Neuron (in vitro differentiated cells): ENCODE data around the gene SLC2A13.

Experiments
- H2AFZ ChIP-seq: one replicate; pipeline ENCODE4 v1.6.1; 2013; ENCODE audit warnings: low read depth, mild to moderate bottlenecking, inconsistent platforms, low read length, moderate library complexity
- H3K27me3 ChIP-seq: one replicate; pipeline ENCODE4 v1.6.1; 2013; ENCODE audit warnings: low read length; ENCODE audit not compliant: insufficient read depth
- H3K36me3 ChIP-seq: one replicate; pipeline ENCODE4 v1.6.1; 2013; ENCODE audit warnings: low read length; ENCODE audit not compliant: insufficient read depth
- H3K4me1 ChIP-seq: one replicate; pipeline ENCODE4 v1.6.1; 2013; ENCODE audit warnings: low read length; ENCODE audit not compliant: insufficient read depth
- H3K4me3 ChIP-seq: 2 replicates; pipeline ENCODE4 v1.5.1; 2013; ENCODE audit warnings: mild to moderate bottlenecking, low read length, moderate library complexity
- H3K9me3 ChIP-seq: one replicate; pipeline ENCODE4 v1.6.1; 2013; ENCODE audit warnings: low read length

SLC2A13 gene

GRCh38 chr12:39993268-39993667 is 112.6 kb downstream of the SLC2A13 start:
- no peak overlapping the region for H3K4me3 ChIP-seq

GRCh38 chr12:39990122-39991101 is 115.5 kb downstream of the SLC2A13 start:
- no peak overlapping the region for H2AFZ ChIP-seq
- H3K4me3 ChIP-seq, result no peak overlapping the region
- H3K9me3 ChIP-seq, result no peaks in the 10 kb centered on the region
- no peaks in the 10 kb centered on the region for H3K36me3 ChIP-seq
- peaks cover 7% of the 10 kb centered on the region for H3K4me1 ChIP-seq
- no peaks in the 10 kb centered on the region for H3K27me3 ChIP-seq

More at GRCh38 chr12:39993268-39993667, 112.6 kb downstream of the SLC2A13 start:
- Histone ChIP-seq H3K36me3 (no peaks in the 10 kb centered on the region), H3K9me3 (peaks cover 2% of the 10 kb centered on the region), H3K4me1 (peaks cover 7% of the 10 kb centered on the region), H2AFZ (no peak overlapping the region), H3K27me3 (no peaks in the 10 kb centered on the region)

- no peaks in the 10 kb centered on the region for H3K36me3 ChIP-seq
- H3K27me3 ChIP-seq, result no peaks in the 10 kb centered on the region
- H3K4me3 ChIP-seq, result no peak overlapping the region
- peaks cover 7% of the 10 kb centered on the region for H3K4me1 ChIP-seq
- H3K9me3 ChIP-seq, result no peaks in the 10 kb centered on the region
- no peak overlapping the region for H2AFZ ChIP-seq
Observed at GRCh38 chr12:39989501-39989900, 116.4 kb downstream of the SLC2A13 start.

- no peaks in the 10 kb centered on the region for H3K9me3 ChIP-seq
- no peak overlapping the region for H3K4me3 ChIP-seq
- H3K4me1 ChIP-seq, result peaks cover 6% of the 10 kb centered on the region
- H3K27me3 ChIP-seq, result no peaks in the 10 kb centered on the region
- no peak overlapping the region for H2AFZ ChIP-seq
- H3K36me3 ChIP-seq, result no peaks in the 10 kb centered on the region
Observed at GRCh38 chr12:39988574-39988973, 117.3 kb downstream of the SLC2A13 start.

- Histone ChIP-seq H3K27me3 (no peaks in the 10 kb centered on the region), H3K9me3 (no peaks in the 10 kb centered on the region), H3K4me1 (no peaks in the 10 kb centered on the region), H3K4me3 (no peak overlapping the region), H3K36me3 (no peaks in the 10 kb centered on the region), H2AFZ (no peak overlapping the region)
Observed at GRCh38 chr12:39986674-39987073, 119.2 kb downstream of the SLC2A13 start.

- Histone ChIP-seq H3K9me3 (no peaks in the 10 kb centered on the region), H3K4me3 (no peak overlapping the region), H3K36me3 (no peaks in the 10 kb centered on the region), H3K4me1 (no peaks in the 10 kb centered on the region), H2AFZ (no peak overlapping the region), H3K27me3 (no peaks in the 10 kb centered on the region)
Observed at GRCh38 chr12:39984670-39985069, 121.2 kb downstream of the SLC2A13 start.

GRCh38 chr12:39975374-39975918 is 130.4 kb downstream of the SLC2A13 start:
- H3K27me3 ChIP-seq, result no peaks in the 10 kb centered on the region
- H2AFZ ChIP-seq, result no peak overlapping the region
- H3K9me3 ChIP-seq, result no peaks in the 10 kb centered on the region
- H3K4me1 ChIP-seq, result no peaks in the 10 kb centered on the region
- no peak overlapping the region for H3K4me3 ChIP-seq
- no peaks in the 10 kb centered on the region for H3K36me3 ChIP-seq

- H3K36me3 ChIP-seq, result no peaks in the 10 kb centered on the region
- H3K4me3 ChIP-seq, result no peak overlapping the region
- no peaks in the 10 kb centered on the region for H3K27me3 ChIP-seq
- no peak overlapping the region for H2AFZ ChIP-seq
- peaks cover 2% of the 10 kb centered on the region for H3K9me3 ChIP-seq
- no peaks in the 10 kb centered on the region for H3K4me1 ChIP-seq
Observed at GRCh38 chr12:39972119-39972518, 133.8 kb downstream of the SLC2A13 start.

GRCh38 chr12:39971348-39971747 is 134.5 kb downstream of the SLC2A13 start:
- no peaks in the 10 kb centered on the region for H3K27me3 ChIP-seq
- no peak overlapping the region for H3K4me3 ChIP-seq
- H2AFZ ChIP-seq, result no peak overlapping the region
- peaks cover 2% of the 10 kb centered on the region for H3K9me3 ChIP-seq
- H3K4me1 ChIP-seq, result peaks cover 2% of the 10 kb centered on the region
- no peaks in the 10 kb centered on the region for H3K36me3 ChIP-seq

GRCh38 chr12:39966721-39967120 is 139.2 kb downstream of the SLC2A13 start:
- H2AFZ ChIP-seq, result no peak overlapping the region
- H3K4me1 ChIP-seq, result peaks cover 2% of the 10 kb centered on the region
- no peaks in the 10 kb centered on the region for H3K36me3 ChIP-seq
- H3K4me3 ChIP-seq, result no peak overlapping the region
- H3K9me3 ChIP-seq, result peaks cover 2% of the 10 kb centered on the region
- H3K27me3 ChIP-seq, result no peaks in the 10 kb centered on the region

- H2AFZ ChIP-seq, result no peak overlapping the region
- no peaks in the 10 kb centered on the region for H3K36me3 ChIP-seq
- H3K4me3 ChIP-seq, result no peak overlapping the region
- peaks cover 2% of the 10 kb centered on the region for H3K9me3 ChIP-seq
- peaks cover 2% of the 10 kb centered on the region for H3K4me1 ChIP-seq
- no peaks in the 10 kb centered on the region for H3K27me3 ChIP-seq
Observed at GRCh38 chr12:39966256-39966655, 139.6 kb downstream of the SLC2A13 start.

GRCh38 chr12:39959467-39959866 is 146.4 kb downstream of the SLC2A13 start:
- H3K27me3 ChIP-seq, result no peaks in the 10 kb centered on the region

GRCh38 chr12:39959031-39959430 is 146.8 kb downstream of the SLC2A13 start:
- H3K36me3 ChIP-seq, result no peaks in the 10 kb centered on the region
- H3K27me3 ChIP-seq, result no peaks in the 10 kb centered on the region
- H3K9me3 ChIP-seq, result no peaks in the 10 kb centered on the region
- no peak overlapping the region for H3K4me3 ChIP-seq
- H3K4me1 ChIP-seq, result no peaks in the 10 kb centered on the region
- no peak overlapping the region for H2AFZ ChIP-seq

More at GRCh38 chr12:39959467-39959866, 146.4 kb downstream of the SLC2A13 start:
- Histone ChIP-seq H3K9me3 (no peaks in the 10 kb centered on the region), H2AFZ (no peak overlapping the region), H3K36me3 (no peaks in the 10 kb centered on the region), H3K4me1 (no peaks in the 10 kb centered on the region), H3K4me3 (no peak overlapping the region)
